ENCODE results near the gene TCFL5.

The TCFL5 gene

DNA sequence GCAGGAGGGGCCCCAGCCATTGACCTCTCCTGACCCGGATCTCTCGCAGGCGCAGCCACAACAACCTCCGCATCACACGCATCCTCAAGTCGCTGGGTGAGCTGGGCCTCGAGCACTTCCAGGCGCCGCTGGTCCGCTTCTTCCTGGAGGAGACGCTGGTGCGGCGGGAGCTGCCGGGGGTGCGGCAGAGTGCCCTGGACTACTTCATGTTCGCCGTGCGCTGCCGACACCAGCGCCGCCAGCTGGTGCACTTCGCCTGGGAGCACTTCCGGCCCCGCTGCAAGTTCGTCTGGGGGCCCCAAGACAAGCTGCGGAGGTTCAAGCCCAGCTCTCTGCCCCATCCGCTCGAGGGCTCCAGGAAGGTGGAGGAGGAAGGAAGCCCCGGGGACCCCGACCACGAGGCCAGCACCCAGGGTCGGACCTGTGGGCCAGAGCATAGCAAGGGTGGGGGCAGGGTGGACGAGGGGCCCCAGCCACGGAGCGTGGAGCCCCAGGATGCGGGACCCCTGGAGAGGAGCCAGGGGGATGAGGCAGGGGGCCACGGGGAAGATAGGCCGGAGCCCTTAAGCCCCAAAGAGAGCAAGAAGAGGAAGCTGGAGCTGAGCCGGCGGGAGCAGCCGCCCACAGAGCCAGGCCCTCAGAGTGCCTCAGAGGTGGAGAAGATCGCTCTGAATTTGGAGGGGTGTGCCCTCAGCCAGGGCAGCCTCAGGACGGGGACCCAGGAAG lies 49.3 kb downstream of the TCFL5 start:
- DNase-seq (ENCODE audit: low read depth in 2 of 2) = no peak

DNA sequence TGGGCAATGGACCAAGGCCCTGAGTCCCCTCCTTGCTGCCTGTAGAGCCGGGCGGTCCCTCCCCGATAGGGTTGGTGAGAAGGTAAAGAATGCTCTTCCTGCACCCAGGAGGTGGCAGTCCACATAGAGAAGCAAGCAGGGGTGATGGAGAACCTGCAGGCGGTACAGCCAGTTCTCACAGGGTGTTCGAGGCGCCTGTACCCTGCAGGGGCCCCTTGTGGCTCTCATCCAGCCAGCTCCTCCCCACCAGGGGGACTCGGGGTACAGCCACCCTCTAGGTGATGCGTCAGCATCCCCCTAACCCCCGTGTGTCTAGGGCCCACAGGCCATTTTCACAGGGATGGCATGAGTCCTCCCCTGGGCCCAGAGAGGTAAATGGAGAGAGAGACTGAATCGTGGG lies 49.9 kb downstream of the TCFL5 start:
- DNase-seq (ENCODE audit: low read depth in 2 of 2) = no peak

DNA sequence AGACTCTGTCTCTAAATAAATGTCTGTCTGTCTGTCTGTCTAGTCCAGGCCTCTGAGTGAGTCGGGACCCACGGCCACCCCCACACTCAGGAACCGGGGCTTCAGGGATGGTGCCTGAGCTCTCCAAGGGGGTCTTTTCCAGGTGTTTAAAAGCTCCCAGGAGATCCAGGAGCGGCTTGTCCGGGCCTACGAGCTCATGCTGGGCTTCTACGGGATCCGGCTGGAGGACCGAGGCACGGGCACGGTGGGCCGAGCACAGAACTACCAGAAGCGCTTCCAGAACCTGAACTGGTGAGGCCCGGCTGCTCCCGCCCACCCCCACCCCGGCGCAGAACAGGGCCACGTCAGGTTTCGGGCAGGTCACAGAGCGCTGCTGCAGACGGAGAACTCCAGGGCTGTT lies 50.3 kb downstream of the TCFL5 start:
- no peak for DNase-seq (ENCODE audit: low read depth in 2 of 2)

DNA sequence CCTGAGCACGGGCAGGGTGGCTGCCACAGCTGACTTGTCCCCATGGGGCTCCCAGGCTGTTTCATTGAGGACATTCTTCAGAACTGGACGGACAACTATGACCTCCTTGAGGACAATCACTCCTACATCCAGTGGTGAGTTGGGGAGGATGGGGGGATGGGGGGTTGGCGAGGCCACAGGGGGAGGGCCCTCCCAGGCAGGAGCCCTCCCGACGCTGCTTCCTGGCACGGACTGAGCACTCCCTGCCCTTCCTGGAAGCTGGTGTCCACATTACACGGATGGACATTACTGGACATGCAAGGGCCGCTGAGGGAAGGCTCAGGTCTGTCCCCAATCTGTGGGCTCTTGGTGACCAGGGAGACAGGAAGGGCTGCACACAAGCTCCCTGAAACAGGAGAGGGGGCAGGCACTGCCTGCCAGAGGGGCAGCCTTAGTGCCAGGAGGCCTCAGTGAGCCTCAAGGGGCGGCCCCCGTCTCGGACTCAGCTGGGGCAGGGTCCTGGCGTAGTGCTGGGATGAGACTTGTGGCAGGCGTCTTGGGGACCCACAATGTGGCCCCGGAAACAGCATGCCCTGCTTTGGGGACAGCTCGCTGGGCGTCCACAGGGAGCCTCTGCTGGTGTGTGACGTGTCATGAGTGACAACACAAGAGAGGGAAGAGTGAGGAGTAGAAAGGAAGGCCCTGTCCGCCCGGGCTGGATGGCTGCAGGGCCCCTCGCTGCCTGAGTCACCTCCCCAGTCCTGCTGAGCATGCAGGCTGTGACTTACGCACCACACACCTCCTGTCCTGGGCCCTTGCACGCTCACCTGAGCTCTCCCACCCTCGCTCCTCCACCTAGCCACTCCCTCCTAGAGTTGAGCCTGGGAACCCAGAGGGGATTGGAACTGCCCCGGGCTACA lies 51.8 kb downstream of the TCFL5 start:
- no peak for DNase-seq (ENCODE audit: low read depth in 2 of 2)

DNA sequence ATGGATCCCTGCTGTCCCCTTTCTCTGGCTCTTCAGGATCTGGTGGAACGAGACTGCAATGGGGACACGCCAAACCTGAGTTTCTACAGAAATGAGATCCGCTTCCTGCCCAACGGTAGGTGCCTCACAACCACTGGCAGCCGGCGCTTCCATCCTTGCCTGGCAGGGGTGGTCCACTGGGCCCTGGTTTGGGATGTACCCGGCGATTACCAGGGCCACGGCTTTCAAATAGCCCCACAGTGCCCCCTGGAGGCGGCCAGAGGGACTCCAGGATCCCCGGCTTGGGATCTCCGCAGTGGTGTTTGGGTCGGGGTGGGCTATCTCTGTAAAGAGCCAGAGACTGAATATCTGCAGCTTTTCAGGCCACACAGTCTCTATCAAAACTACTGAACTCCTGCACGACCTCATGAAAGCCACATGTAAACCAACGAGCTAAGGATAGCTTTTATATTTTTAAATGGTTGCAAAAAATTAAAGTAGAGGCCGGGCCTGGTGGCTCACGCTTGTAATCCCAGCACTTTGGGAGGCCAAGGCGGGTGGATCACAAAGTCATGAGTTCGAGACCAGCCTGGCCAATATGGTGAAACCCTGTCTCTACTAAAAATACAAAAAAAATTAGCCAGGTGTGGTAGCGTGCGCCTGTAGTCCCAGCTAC lies 53.3 kb downstream of the TCFL5 start:
- DNase-seq (ENCODE audit: low read depth in 2 of 2) = peak; percentile 52

DNA sequence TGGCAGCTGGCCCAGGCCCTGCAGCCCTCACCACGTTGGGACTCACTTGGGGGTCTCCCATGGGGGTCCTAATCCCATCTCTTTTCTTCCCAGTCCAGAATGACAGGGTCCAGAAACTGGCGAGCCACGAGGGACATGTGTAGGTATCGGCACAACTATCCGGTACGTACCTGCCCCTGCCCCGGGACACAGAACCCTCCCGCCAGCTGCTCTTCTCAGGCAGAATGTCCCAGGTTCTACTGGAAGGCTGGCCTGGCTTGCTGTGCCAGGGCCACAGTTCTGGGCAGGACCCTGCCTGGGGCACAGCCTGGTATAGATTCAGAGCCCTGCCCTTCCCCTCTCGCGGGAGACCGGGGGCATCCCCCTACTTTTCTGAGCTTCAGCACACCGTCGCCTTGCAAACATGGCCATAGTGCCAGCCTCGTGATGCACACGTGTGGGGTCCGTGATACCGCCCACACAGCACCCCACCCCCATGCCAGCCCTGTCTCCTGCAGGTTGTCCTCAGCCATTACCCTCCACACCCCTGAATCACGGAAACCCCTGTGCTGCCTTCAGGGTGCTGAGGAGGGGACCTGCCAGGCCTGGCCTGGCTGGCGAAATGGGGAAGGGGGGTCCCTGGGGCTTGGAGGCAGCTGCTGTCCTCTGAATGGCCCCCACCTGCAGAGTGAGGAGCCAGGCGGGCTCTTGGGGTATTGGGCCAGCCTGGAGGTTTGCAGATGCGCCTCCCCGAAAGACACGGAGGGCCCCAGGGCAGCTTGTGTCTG lies 54.0 kb downstream of the TCFL5 start:
- no peak for DNase-seq (ENCODE audit: low read depth in 2 of 2)

DNA sequence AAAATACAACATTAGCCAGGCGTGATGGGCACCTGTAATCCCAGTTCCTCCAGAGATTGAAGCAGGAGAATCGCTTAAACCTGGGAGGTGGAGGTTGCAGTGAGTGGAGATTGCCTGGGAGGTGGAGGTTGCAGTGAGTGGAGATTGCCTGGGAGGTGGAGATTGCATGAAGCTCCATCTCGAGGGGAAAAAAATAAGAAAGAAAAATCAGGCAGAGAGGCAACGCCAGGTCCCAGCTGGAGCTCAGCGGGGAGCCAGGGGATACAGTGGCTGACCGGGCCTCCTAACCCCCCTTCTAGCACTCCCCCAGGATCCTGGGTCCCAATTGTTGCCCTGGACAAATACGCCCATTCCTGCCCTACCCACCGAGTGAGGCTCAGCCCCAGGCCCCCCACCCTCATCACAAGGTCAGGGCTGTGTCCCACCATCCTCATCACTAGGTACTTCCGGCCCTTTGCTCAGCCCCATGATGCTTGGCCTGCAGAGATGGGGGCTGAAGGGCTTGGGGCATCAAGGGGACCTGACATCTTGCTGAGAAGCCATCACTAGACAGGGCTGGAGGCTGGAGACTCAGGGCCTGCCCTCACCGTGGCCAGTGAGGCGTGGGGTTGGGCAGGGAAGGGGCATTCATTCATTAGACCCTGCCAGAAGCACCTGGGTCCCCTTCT lies 55.1 kb downstream of the TCFL5 start:
- DNase-seq (ENCODE audit: low read depth in 2 of 2) = no peak

DNA sequence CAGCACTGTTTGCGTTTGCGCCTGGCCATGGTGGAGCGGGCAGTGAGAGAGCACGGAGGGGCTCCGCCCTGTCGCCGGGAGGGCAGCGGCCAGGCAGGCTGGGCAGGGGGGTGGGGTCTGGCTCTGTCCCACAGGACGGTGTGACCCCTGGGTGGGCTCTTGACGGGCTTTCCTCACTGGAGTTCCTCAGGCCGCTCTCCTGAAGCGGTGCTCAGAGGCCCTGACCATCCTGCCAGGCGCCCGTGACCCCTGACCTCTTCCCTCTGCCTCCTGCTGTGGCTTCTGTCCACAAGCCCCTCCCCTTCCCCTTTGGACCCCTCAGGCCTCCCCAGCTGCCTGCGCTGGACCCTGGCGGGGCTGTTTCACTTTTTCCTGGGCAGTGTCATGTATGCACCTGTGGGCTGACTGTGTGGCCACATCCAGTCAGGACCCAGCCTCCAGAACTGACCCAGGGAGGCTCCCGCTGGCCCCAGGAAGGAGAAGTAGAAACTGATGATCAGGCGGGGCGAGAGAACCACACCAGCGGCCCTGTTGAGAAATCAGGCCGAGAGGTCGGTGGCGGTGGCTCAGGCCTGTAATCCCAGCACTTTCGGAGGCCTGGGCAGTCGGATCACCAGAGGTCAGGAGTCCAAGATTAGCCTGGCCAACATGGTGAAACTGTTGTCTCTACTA lies 55.8 kb downstream of the TCFL5 start:
- DNase-seq (ENCODE audit: low read depth in 2 of 2) = no peak

DNA sequence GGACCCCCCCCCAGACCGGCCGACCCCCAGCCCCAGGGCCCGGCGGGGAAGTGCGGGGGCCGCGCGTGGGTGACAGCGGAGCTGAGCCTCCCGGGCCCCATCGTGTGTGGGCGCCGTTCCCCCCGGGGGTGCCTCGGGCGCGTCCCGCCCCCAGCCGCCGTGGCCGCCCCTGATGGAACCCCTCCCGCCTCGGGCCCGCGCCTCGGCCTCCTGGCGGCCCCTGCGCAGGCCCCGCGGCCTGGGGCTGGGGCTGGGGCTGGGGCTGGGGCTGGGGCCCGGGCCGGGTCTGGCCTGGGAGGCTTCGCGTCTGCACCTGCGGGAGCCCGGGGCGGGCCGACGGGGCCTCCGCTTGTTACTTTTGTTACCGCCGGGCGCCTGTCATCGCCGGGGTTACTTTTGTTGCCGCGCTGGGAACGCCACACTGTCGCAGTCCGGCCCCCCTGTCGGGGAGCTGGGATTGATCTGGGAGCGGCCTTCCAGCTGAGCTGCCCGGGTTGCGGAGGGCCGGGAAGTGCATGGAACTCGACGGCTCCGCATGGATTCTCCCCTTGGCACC lies 56.4 kb downstream of the TCFL5 start:
- DNase-seq (ENCODE audit: low read depth in 2 of 2) = peak; percentile 37 to 71

DNA sequence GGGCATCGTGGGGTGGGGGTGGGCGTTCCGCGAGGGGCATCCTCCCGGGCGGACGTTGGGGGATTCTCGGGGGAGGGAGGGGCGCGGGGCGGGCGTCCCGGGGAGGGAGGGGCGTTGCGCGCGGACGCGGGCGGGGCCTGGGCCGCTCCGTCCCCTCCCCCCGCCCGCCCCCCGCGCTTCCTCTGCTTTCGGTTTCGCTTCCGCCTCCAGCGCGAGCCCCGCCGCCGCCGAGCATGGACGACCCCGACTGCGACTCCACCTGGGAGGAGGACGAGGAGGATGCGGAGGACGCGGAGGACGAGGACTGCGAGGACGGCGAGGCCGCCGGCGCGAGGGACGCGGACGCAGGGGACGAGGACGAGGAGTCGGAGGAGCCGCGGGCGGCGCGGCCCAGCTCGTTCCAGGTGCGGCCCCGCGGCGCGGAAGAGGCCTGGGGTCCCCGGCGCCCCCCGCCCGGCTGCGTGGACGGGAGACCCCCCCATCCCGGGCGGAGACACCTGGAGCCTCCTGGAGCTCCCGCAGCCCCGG lies 56.9 kb downstream of the TCFL5 start, which contains the start of gene OGFR:
TSS of gene OGFR (plus strand) at position 209 of the 528 bp plus-strand sequence. CDS start at position 234, 25 bp downstream.
- DNase-seq (ENCODE audit: low read depth in 2 of 2) = peak; percentile 55 to 71

DNA sequence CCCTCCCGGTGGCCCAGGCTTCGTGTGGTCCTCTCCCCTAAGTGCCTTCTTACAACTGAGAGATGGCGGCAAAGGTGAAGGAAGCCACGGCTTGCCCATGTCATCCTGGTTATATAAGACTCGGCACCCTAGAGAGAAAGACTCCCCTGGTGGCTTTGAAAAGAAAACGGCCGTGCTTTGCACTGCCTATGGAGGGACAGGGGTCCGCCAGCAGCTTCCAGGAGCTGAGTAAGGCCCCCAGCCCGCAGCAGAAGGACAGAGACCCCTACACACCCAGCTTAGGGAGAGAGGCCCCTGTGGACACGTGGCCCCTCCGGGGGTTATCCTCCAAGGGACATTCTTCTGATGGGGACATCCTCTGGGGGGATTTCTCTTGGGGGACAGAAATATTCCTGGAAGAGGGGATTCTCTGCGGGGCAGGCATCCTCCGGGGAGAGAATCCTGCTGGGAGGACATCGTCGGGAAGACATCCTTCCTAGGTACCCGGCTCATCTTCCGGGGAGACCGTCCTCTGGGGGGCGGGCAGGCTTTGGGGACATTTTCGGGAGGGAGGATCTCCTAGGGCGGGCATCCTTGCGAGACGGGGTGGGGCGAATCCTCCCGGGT lies 57.5 kb downstream of the TCFL5 start:
- DNase-seq (ENCODE audit: low read depth in 2 of 2) = no peak

DNA sequence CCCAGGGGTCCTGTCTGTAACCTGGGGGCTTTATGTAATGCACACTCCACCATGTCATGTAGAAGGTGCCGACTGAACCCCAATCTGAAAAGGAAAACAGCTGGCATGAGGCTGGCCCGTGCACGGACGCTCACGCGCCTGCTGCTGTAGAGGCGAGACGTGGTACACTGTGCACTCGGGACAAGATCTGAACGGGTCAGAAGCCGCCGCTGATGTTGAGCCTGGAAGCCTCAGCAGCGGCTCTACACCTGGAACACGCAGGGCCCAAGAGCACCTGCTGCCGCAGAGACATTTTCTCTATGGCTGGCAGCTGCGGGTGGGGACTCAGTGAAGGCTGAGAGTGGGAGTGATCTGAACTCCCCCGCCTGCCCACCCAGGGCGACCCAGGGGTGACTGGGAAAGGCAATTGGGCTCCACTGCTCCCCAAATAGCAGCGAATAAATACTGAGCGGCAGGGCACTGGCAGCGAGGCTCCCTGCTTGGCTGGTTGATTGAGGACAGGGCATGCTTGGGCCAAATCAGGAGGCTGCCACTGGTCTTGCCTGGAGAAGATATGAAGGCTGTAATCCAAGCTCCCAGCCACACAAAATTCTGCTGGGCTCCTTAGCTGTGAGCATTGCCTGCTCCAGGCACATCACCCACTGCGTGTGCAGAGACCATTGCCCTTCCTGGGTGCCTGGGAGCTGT lies 59.5 kb downstream of the TCFL5 start:
- DNase-seq (ENCODE audit: low read depth in 2 of 2) = no peak

DNA sequence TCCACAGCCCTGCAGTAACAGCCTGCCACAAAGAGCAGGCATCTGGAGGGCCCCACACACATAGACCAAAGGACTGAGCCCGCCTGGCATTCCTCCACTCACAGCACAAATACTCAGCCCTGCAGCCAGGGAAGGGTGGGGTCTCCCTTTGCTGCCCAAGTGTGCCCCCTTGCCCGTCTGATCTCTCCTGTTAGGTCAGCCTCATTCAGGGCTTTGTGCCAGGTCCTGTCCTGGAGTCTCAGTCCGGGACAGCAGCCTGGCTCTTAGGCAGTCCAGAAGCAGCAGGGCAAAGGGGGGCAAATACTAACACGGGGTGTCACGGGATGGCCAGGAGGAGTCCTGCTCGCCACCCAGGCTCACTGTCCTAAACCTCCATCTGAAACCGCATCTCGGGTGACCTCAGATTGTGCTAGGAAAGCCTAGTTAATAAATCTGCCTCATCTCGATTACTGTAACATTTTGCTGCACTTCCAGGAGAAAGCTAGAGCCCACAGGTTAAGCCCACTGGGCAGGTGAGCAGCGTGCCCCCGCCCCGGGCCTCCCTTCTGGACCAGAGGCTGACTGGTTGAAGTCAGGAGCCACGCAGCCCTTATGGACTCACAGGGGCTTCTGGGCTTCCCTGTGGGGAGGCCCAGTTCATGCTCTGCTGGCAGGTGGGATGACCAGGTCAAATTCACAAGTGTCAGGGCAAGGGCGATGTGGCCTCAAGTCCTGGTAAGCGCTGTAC lies 60.2 kb downstream of the TCFL5 start:
- DNase-seq (ENCODE audit: low read depth in 2 of 2) = no peak

DNA sequence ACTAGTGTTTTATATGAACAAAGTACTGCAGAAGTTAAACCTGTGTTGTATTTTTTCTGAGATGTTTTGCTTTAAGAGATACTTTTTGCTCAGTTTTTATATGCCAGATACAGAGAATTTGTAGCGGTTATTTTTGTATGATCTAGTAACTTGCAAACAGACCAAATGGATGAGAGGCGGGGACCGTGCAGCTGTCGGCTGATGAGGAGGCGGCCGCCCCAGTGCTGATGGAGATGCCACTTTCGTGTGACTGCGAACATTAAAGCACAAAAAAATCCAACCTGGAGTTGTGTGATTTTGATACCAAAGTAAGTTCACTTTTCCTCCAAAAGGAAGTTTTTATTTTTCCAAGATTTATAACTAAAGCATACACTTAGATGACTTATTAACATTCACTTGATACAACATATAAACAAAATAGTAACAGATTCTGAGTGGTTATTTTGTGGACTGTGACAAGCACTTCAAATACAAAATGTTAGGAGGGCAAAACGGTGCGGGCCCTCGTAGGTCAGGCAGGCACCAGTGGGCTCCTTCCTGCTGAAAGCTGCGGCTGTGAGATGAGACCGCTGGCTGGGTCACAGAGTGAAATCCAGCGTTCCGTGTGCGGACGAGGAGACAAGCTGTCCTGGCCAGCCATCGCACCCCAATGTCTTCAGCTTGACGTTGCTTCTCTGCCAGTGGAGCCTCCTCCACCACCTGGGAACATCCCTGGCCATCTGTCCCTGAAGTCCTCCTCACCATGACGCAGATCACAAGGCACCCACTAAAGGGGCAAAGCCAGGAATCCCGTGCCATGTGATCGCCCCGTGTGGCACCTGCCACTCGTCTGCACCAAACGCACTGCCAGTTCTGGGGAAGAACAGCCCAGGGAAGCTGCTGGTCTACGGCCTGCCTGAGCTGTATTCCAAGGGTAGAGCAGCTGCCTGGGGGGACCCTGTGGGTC lies 61.0 kb downstream of the TCFL5 start:
- no peak for DNase-seq (ENCODE audit: low read depth in 2 of 2)

DNA sequence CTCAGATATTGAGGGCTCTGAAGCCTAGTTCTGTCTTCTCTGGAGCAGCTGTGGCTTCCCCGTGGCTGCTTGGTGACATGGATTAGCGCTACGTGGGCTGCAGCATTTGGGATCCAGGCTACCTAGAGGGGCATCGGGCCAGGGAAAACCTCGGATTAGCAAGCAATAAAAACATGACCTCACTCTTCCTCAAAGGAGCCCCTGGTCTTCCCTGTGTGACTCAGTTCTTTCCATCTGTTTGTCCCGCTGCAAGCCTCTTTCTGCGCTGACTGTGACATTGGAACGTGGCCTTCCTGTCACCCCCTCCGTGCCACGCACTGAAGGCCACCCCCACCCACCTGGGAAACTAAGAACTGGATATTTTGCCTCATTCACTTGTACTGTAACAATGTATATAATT lies 61.7 kb downstream of the TCFL5 start:
- DNase-seq (ENCODE audit: low read depth in 2 of 2) = no peak

DNA sequence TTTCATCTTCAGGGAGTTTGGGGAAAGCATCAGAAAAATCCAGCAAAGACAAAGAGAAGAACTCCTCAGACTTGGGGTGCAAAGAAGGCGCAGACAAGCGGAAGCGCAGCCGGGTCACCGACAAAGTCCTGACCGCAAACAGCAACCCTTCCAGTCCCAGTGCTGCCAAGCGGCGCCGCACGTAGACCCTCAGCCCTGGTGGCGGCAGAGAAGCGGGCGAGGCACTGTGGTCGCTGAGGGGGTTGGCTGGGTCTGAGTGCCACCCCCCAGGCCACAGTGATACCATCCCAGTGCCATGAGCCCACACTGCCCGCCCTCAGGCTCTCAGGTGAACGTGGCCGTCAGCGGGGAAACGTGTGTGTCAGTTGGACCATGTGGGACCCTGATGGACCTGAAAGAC lies 62.2 kb downstream of the TCFL5 start:
- no peak for DNase-seq (ENCODE audit: low read depth in 2 of 2)

DNA sequence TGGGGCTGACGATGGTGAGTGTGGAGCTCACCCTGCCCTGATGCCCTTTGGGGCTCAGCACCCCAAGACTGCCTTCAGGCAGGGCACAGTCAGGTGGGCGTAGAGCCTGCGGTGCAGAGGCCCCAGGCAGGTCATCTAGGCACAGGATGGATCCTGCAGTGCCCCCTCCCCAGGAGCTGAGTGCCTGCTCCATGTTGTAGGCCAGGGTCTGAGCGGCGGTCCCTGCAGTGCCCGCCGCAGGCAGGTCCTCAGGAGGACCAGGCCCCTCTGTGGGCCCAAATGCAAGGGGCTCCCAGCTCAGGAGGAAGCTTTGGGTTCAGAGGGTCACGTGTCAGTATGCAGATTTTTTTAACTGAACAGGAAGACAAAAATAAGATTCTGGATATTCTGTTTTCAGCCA lies 62.6 kb downstream of the TCFL5 start:
- DNase-seq (ENCODE audit: low read depth in 2 of 2) = no peak
